Measurements from ENCODE around the gene FAM181A.

Gene FAM181A

DNA sequence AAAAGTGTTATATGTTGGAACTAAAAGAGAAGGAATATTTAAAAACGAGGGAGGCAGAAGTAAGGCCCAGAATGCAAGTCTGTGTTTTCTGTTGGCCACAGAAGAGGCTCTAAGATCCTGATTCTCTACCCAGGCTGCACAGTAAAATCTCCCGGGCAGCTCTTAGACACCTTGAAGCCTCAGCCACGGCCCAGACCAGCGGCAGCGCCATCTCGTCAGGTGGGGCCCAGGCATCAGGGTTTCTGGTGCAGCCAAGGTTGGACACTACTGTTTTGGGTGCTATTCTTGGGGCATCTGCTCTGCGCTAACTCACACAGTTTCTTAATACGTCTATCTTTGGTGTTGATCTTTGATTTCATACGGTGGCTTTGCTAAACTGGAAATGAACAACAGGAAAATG is 16.8 kb downstream of the FAM181A start:
- TF ChIP-seq, protein P1, sequence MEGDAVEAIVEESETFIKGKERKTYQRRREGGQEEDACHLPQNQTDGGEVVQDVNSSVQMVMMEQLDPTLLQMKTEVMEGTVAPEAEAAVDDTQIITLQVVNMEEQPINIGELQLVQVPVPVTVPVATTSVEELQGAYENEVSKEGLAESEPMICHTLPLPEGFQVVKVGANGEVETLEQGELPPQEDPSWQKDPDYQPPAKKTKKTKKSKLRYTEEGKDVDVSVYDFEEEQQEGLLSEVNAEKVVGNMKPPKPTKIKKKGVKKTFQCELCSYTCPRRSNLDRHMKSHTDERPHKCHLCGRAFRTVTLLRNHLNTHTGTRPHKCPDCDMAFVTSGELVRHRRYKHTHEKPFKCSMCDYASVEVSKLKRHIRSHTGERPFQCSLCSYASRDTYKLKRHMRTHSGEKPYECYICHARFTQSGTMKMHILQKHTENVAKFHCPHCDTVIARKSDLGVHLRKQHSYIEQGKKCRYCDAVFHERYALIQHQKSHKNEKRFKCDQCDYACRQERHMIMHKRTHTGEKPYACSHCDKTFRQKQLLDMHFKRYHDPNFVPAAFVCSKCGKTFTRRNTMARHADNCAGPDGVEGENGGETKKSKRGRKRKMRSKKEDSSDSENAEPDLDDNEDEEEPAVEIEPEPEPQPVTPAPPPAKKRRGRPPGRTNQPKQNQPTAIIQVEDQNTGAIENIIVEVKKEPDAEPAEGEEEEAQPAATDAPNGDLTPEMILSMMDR (conservative IDR thresholded peaks at IDR 0.05; ENCODE audit: low read length), result no peak
- DNase-seq (ENCODE audit: low read depth), result no peak
- H3K4me3 ChIP-seq (ENCODE audit: low read length), result no peak overlapping the region

DNA sequence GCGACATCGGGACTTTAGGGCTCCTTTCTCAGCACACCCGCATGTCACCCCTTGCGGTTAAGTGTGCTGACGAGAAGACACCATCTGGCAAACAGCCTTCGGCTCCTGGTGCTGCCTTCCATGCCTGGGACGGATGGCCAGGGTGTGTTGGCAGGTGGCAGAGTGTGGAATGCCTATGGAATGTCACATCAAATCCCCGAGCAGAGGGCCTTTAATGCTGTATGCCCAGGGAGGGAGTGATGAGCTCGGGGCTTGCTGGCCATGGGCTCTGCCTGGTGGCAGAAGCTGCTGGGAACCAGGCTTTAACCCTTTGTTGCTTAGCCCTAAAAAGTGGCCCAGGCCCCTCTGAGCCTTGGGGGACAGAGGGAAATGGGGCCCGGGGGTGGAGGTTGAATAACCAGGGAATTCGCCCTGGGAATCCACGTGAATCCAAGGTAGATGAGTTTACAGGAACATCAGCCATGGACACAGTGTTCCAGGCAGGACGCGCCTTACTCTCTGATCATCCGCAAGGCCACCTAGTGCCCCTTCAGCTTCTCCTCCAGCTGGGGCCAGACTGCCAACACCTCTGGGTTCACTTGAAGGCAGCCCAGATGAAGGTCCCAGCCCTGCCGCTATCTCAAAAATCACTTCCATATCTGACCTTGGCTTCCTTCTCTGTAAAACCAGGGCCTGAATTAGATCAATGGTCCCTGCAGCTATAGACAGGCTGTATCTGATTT is 17.4 kb downstream of the FAM181A start:
- H3K4me3 ChIP-seq (ENCODE audit: low read length), result no peak overlapping the region
- TF ChIP-seq, protein P1 (conservative IDR thresholded peaks at IDR 0.05; ENCODE audit: low read length), result no peak
- no peak for DNase-seq (ENCODE audit: low read depth)

DNA sequence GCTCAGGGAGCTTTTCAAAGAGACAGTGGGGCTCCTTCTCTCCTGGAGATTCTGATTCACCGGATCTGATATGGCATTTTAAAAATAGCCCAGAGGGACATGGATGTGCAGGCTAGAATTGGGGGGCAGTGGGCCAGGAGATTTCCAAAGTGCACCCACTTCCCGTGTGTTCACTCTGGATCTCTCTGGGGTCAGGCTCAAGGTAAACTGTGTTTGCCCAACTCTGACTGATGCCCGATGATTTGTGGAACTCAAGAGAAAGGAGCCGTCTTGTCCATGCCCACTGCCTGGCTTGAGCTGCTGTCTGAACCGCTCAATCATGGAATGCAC is 17.9 kb downstream of the FAM181A start:
- DNase-seq (ENCODE audit: low read depth), result no peak
- no peak overlapping the region for H3K4me3 ChIP-seq (ENCODE audit: low read length)
- TF ChIP-seq, protein P1 (conservative IDR thresholded peaks at IDR 0.05; ENCODE audit: low read length), result no peak

DNA sequence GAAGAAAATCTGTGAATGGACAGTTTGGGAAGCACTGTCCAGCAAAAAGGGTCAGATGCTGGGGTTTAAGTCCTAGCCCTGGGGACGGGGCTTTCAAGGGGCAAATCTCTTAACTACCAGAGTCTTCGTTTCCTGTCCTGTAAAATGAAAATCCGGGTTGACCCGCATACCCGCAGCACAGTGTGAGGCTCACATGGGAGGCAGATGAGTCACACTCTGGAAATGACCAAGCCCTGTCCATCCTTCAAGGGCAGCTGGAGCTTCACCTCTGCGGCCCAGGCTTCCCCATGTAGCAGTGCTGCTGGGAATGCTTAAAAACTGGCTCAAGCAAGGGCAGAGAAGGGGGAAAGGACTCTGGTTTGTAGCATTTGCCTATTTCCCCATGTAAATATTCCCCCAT is 19.0 kb downstream of the FAM181A start:
- H3K4me3 ChIP-seq (ENCODE audit: low read length), result no peak overlapping the region
- DNase-seq (ENCODE audit: low read depth), result no peak
- TF ChIP-seq, protein P1 (conservative IDR thresholded peaks at IDR 0.05; ENCODE audit: low read length), result no peak

DNA sequence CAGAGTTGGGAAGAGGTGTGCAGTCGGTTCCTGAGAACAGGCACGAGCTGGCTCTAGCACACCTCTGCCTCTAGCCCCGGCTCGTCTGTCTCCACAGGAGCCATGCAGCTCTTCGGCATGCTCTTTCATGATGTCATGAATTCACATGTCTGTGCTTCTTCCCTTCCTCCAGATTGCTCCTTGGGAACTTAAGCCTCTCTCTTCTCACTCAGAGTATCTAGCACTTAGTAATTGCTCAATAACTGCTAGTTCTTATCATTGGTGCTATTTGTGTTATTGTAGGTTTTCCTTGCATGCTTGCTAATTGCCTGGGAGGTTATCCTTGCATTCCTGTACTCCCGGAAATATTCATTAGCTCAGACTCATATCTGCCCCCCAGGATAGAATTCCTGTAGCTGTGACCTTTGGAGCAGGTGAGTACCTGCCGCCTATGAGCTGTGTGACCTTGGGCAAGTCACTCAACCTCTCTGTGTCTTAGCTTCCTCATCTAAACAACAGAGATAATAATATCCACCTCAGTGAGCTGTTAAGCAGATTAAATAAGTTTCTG is 19.5 kb downstream of the FAM181A start:
- TF ChIP-seq, protein P1 (conservative IDR thresholded peaks at IDR 0.05; ENCODE audit: low read length), result no peak
- no peak overlapping the region for H3K4me3 ChIP-seq (ENCODE audit: low read length)
- no peak for DNase-seq (ENCODE audit: low read depth)

DNA sequence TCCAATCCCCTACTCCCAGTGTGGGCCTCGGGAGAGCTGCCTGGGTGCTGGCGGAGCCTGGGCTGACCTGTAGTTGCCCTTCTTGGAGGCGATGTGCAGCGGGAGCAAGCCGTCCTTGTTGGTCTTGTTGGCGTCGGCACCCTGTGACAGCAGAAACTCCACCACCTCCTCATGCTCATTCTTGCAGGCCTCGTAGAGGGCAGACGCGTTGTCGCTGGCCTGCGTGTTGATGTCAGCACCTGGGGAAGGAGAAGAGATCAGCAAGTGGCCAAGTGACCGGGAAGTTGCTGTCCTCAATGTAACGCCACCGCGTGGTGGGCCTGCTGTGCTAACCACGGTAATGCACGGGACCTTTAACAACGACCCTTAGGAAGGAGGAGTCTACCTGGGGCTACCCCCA is 20.1 kb downstream of the FAM181A start:
- no peak for DNase-seq (ENCODE audit: low read depth)

More for the DNA sequence above, 20.1 kb downstream of the FAM181A start:
- H3K4me3 ChIP-seq (ENCODE audit: low read length), result no peak overlapping the region
- TF ChIP-seq, protein P1 (conservative IDR thresholded peaks at IDR 0.05; ENCODE audit: low read length), result no peak

Measured in AG10803 (cell line).